Liver (tissue), 9 donors: ENCODE results near the gene HES5. TPM values are rescaled to one million over a fixed set of nuclear protein-coding genes. Genes with fewer than 3 reads are reported as not detected.

Experiments
- DNase-seq: peaks from one replicate; pipeline ENCODE4 v3.0.0-alpha.2; 2017; ENCODE audit warnings: low spot score
- H3K27ac ChIP-seq, 2 donors: one replicate each; pipeline ENCODE4 v1.7.0; 2013; ENCODE audit warnings: inconsistent platforms in 2 of 2, low read length in 2 of 2, control low read depth in 1 of 2, low read depth in 1 of 2, mild to moderate bottlenecking in 1 of 2
- H3K27me3 ChIP-seq, 4 donors: one replicate each; pipeline versions ENCODE4 v1.6.1 to v1.7.0; 2013; ENCODE audit warnings: low read length in 3 of 4, inconsistent platforms in 1 of 4, mild to moderate bottlenecking in 1 of 4, moderate library complexity in 1 of 4; ENCODE audit not compliant: control insufficient read depth in 4 of 4, insufficient read depth in 4 of 4
- H3K36me3 ChIP-seq, 4 donors: one replicate each; pipeline versions ENCODE4 v1.6.1 to v1.7.0; 2013; ENCODE audit warnings: low read length in 3 of 4, mild to moderate bottlenecking in 3 of 4, low read depth in 1 of 4, moderate library complexity in 1 of 4; ENCODE audit not compliant: control insufficient read depth in 4 of 4, insufficient read depth in 3 of 4
- H3K4me1 ChIP-seq, 4 donors: one replicate each; pipeline versions ENCODE4 v1.6.1 to v1.7.0; 2013; ENCODE audit warnings: low read length in 3 of 4, mild to moderate bottlenecking in 3 of 4, moderate library complexity in 1 of 4; ENCODE audit not compliant: control insufficient read depth in 4 of 4, insufficient read depth in 4 of 4
- H3K4me3 ChIP-seq, 3 donors: one replicate each; pipeline versions ENCODE4 v1.6.1 to v1.7.0; 2013; ENCODE audit warnings: low read length in 3 of 3, control low read depth in 1 of 3, low read depth in 1 of 3, mild to moderate bottlenecking in 1 of 3
- H3K9ac ChIP-seq, 2 donors: one replicate each; pipeline ENCODE4 v1.7.0; 2013; ENCODE audit warnings: low read length in 2 of 2, mild to moderate bottlenecking in 2 of 2, moderate library complexity in 2 of 2, control low read depth in 1 of 2, low read depth in 1 of 2
- H3K9me3 ChIP-seq, 4 donors: one replicate each; pipeline versions ENCODE4 v1.6.1 to v1.7.0; 2013; ENCODE audit warnings: low read length in 3 of 4; ENCODE audit not compliant: control insufficient read depth in 4 of 4
- ATF3 ChIP-seq: IDR thresholded peaks from 2 replicates; pipeline ENCODE4 v1.6.1; 2016; ENCODE audit warnings: antibody characterized with exemption
- CTCF ChIP-seq: fragments of 150-350 bp; IDR thresholded peaks from 2 replicates; pipeline ENCODE4 v1.5.1; 2017; ENCODE audit warnings: improper control_type of control experiment, low read depth, low read length; ENCODE audit not compliant: missing input control
- EGR1 ChIP-seq, 2 donors: IDR thresholded peaks; 2 replicates each; pipeline ENCODE4 v1.6.1; 2016 to 2018; ENCODE audit warnings: antibody characterized with exemption in 2 of 2, low read depth in 2 of 2
- FOXA1 ChIP-seq: IDR thresholded peaks from 2 replicates; pipeline ENCODE4 v1.6.1; 2016; ENCODE audit warnings: antibody characterized with exemption
- FOXA2 ChIP-seq: IDR thresholded peaks from 2 replicates; pipeline ENCODE4 v1.6.1; 2016; ENCODE audit warnings: antibody characterized with exemption
- GABPA ChIP-seq, 2 donors: IDR thresholded peaks in 1 of 2; conservative IDR thresholded peaks in 1 of 2; 2 replicates each; pipeline ENCODE4 v1.6.1; 2016; ENCODE audit warnings: antibody characterized with exemption in 2 of 2, mild to moderate bottlenecking in 1 of 2, moderate library complexity in 1 of 2
- HNF4A ChIP-seq, 2 donors: conservative IDR thresholded peaks; 2 replicates each; pipeline ENCODE4 v1.6.1; 2016; ENCODE audit warnings: antibody characterized with exemption in 2 of 2, mild to moderate bottlenecking in 2 of 2
- HNF4G ChIP-seq: IDR thresholded peaks from 2 replicates; pipeline ENCODE4 v1.6.1; 2016; ENCODE audit warnings: antibody characterized with exemption
- JUND ChIP-seq, 2 donors: IDR thresholded peaks; 2 replicates each; pipeline ENCODE4 v1.6.1; 2016; ENCODE audit warnings: antibody characterized with exemption in 2 of 2
- MAX ChIP-seq: IDR thresholded peaks from 2 replicates; pipeline ENCODE4 v1.6.1; 2016; ENCODE audit warnings: antibody characterized with exemption
- NR2F2 ChIP-seq: IDR thresholded peaks from 2 replicates; pipeline ENCODE4 v1.6.1; 2016; ENCODE audit warnings: antibody characterized with exemption
- RAD21 ChIP-seq, 2 donors: IDR thresholded peaks; 2 replicates each; pipeline ENCODE4 v1.6.1; 2016; ENCODE audit warnings: antibody characterized with exemption in 2 of 2, mild to moderate bottlenecking in 2 of 2
- REST ChIP-seq: IDR thresholded peaks from 2 replicates; pipeline ENCODE4 v1.6.1; 2016; ENCODE audit warnings: antibody characterized with exemption, mild to moderate bottlenecking
- RXRA ChIP-seq, 2 donors: IDR thresholded peaks; 2 replicates each; pipeline ENCODE4 v1.6.1; 2017 to 2018; ENCODE audit warnings: antibody characterized with exemption in 2 of 2, mild to moderate bottlenecking in 1 of 2
- SP1 ChIP-seq: IDR thresholded peaks from 2 replicates; pipeline ENCODE4 v1.6.1; 2018; ENCODE audit warnings: antibody characterized with exemption, mild to moderate bottlenecking
- TAF1 ChIP-seq: conservative IDR thresholded peaks from 2 replicates; pipeline ENCODE4 v1.6.1; 2016; ENCODE audit warnings: antibody characterized with exemption, mild to moderate bottlenecking
- YY1 ChIP-seq: IDR thresholded peaks from 2 replicates; pipeline ENCODE4 v1.6.1; 2016; ENCODE audit warnings: antibody characterized with exemption, mild to moderate bottlenecking
- ZBTB33 ChIP-seq: IDR thresholded peaks from 2 replicates; pipeline ENCODE4 v1.6.1; 2016; ENCODE audit warnings: antibody characterized with exemption
- WGBS: extraction: QIAGEN DNeasy Blood & Tissue Kit; methylation state at CpG from one replicate; pipeline ENCODE4 v1.1.7; 2013; 5-methylcytosine and 5-hydroxymethylcytosine counted together
- polyA plus RNA-seq, 2 donors: library from polyadenylated mRNA; stranded (reverse) in 1 of 2; unstranded in 1 of 2; fragments of 200-250 nt in 1 of 2; fragments of >200 nt in 1 of 2; fragmentation: Nextera tagmentation in 1 of 2; extraction: Ambion mirVana in 1 of 2; gene quantifications; one replicate each; pipeline versions ENCODE4 v1.2.1 to v1.2.3, GENCODE V29; 2013 to 2015
- total RNA-seq, 2 donors: library from RNA; depleted of rRNA; stranded (reverse); fragments of >200 nt; gene quantifications; one replicate each; pipeline ENCODE4 v1.2.3, GENCODE V29; 2014
- donor health status: healthy.
- donor health status: healthy.
- donor health status: healthy.
- donor health status: healthy.
- donor health status: healthy.

The HES5 gene
- total and polyA plus RNA-seq, 4 donors, result 0.08 to 0.93 TPM; not detected in 2

- Histone ChIP-seq H3K9ac (no peak overlapping the region), H3K36me3 (peaks cover 17 to 58% (median 33%) of the 10 kb centered on the region in 4 donors), H3K4me1 (peaks cover 18 to 35% (median 33%) of the 10 kb centered on the region in 4 donors), H3K27me3 (no peaks in the 10 kb centered on the region), H3K4me3 (no peak overlapping the region), H3K9me3 (no peaks in the 10 kb centered on the region), H3K27ac (no peak overlapping the region)
- DNase-seq, result no peak
- TF ChIP-seq YY1, result no peak
- no peak for TF ChIP-seq HNF4A (conservative IDR thresholded peaks at IDR 0.05)
- TF ChIP-seq GABPA (IDR thresholded peaks at IDR 0.05 in 1 of 2, conservative IDR thresholded peaks at IDR 0.05 in 1 of 2), result no peak
- no peak for TF ChIP-seq REST
- no peak for TF ChIP-seq HNF4G
- TF ChIP-seq ZBTB33, result no peak
- TF ChIP-seq JUND (IDR thresholded peaks at IDR 0.05), result no peak
- TF ChIP-seq RAD21 (IDR thresholded peaks at IDR 0.05), result no peak
- TF ChIP-seq FOXA2, result no peak
- TF ChIP-seq NR2F2, result no peak
- no peak for TF ChIP-seq CTCF
- TF ChIP-seq MAX, result no peak
- no peak for TF ChIP-seq TAF1
- TF ChIP-seq RXRA (IDR thresholded peaks at IDR 0.05), result no peak
- no peak for TF ChIP-seq EGR1 (IDR thresholded peaks at IDR 0.05; ENCODE audit: low read depth in 2 of 2)
- no peak for TF ChIP-seq SP1
- TF ChIP-seq FOXA1, result no peak
- TF ChIP-seq ATF3, result no peak
- 98% methylated on average over 20 of the region's 20 CpGs for WGBS
Measured at GRCh38 chr1:2520206-2520605, 9.9 kb downstream of the HES5 start.
